ENCODE results near the gene CD79B. TPM values are rescaled to one million over a fixed set of nuclear protein-coding genes. Genes with fewer than 3 reads are reported as not detected.

The CD79B gene
- total and polyA plus RNA-seq, 2 of the 8 experiments (the other 6 are each of a cell fraction or from before 2014, with no cell fraction given): 1.5 to 3.9 TPM

- H2BK15ac ChIP-seq (ENCODE audit: low read length): no peak overlapping the region
- H3K36me3 ChIP-seq (ENCODE audit: control insufficient read depth in 2 of 4, insufficient read depth in 4 of 4, low read length in 3 of 4): peaks cover 0 to 21% (median 1%) of the 10 kb centered on the region in 4 experiments; a peak in 4 of 8 replicates
- no peak overlapping the region for H3K4ac ChIP-seq (replicated peaks; ENCODE audit: insufficient read length, low read depth, low read length)
- H3K9me3 ChIP-seq (ENCODE audit: insufficient read depth in 2 of 2, low read depth in 1 of 2, low read length in 1 of 2): no peaks in the 10 kb centered on the region
- no peak overlapping the region for H4K5ac ChIP-seq (ENCODE audit: insufficient read length, low read depth, low read length)
- no peak overlapping the region for H3K9ac ChIP-seq (replicated peaks in 1 of 4; ENCODE audit: extremely low read depth in 1 of 4, low read depth in 3 of 4, low read length in 3 of 4)
- H3K4me3 ChIP-seq (ENCODE audit: extremely low read depth in 1 of 4, insufficient read depth in 2 of 4, low read depth in 3 of 4, low read length in 4 of 4): no peak overlapping the region
- WGBS, 2 experiments (ENCODE audit: extremely low coverage in 1 of 2, insufficient coverage in 1 of 2, insufficient read length in 1 of 2, insufficient replicate concordance in 2 of 2, low coverage in 1 of 2, low lambda C conversion rate in 2 of 2, missing lambda C conversion rate in 1 of 2): 93% methylated on average over 23 of the region's 23 CpGs; no CpG with 5 or more reads in 1 of the 2 experiments
- H3K79me2 ChIP-seq (ENCODE audit: control insufficient read depth in 1 of 2, insufficient read depth in 2 of 2, low read length in 2 of 2): no peaks in the 10 kb centered on the region
- no peaks in the 10 kb centered on the region for H3K27me3 ChIP-seq (replicated peaks in 1 of 4; ENCODE audit: control insufficient read depth in 3 of 4, extremely low read depth in 1 of 4, insufficient read depth in 3 of 4, low read length in 3 of 4)
- H2BK5ac ChIP-seq (ENCODE audit: low read depth, low read length): no peak overlapping the region
- H2AK5ac ChIP-seq (ENCODE audit: low read depth, low read length): no peak overlapping the region
- peaks cover 0 to 5% of the 10 kb centered on the region in 2 experiments for H4K20me1 ChIP-seq (replicated peaks in 1 of 2; ENCODE audit: control insufficient read depth in 1 of 2, insufficient read depth in 2 of 2, low read length in 2 of 2)
- ChIA-PET POLR2A (ENCODE audit: partially characterized antibody) (interaction anchor here (0.8 kb wide), 1 partner anchor 9 kb away, joined by 3 read pairs; the partner anchor contains the start of gene CD79B), CTCF (ENCODE audit: partially characterized antibody) (interaction anchor here (0.7 to 6.1 kb wide), 6 partner anchors 11 to 122 kb away, joined by 3 to 64 read pairs (median 10); partner anchors contain the start of genes CSHL1 and GH1)
- TF ChIP-seq SP4 (IDR thresholded peaks at IDR 0.05; ENCODE audit: low read length): no peak
- TF ChIP-seq SIX5 (IDR thresholded peaks at IDR 0.05; ENCODE audit: low read depth, low read length): no peak
- no peak for TF ChIP-seq CHD2 (IDR thresholded peaks at IDR 0.05; ENCODE audit: low read length)
- no peak for TF ChIP-seq ATF3 (IDR thresholded peaks at IDR 0.05; ENCODE audit: insufficient read depth, low read depth, low read length)
- no peak for TF ChIP-seq TAF7 (optimal IDR thresholded peaks at IDR 0.05; ENCODE audit: borderline replicate concordance, low read depth, low read length)
- TF ChIP-seq SRF (IDR thresholded peaks at IDR 0.05; ENCODE audit: low read depth, low read length): no peak
- no peak for TF ChIP-seq SUZ12 (IDR thresholded peaks at IDR 0.05; ENCODE audit: low read length)
- no peak for TF ChIP-seq E2F6 (IDR thresholded peaks at IDR 0.05)
- TF ChIP-seq TBP (IDR thresholded peaks at IDR 0.05; ENCODE audit: low read depth, low read length): no peak
- TF ChIP-seq RNF2 (IDR thresholded peaks at IDR 0.05; ENCODE audit: borderline replicate concordance, low read depth, low read length, missing control alignments, poor library complexity, severe bottlenecking): no peak
- TF ChIP-seq SIN3A (conservative IDR thresholded peaks at IDR 0.05 in 1 of 2, IDR thresholded peaks at IDR 0.05 in 1 of 2; ENCODE audit: low read depth in 1 of 2, low read length in 2 of 2): no peak
- no peak for TF ChIP-seq GABPA (IDR thresholded peaks at IDR 0.05; ENCODE audit: borderline replicate concordance, insufficient read depth, low read length)
- no peak for TF ChIP-seq TEAD4 (IDR thresholded peaks at IDR 0.05; ENCODE audit: low read depth, low read length)
- H3K79me1 ChIP-seq (ENCODE audit: low read depth, low read length): no peaks in the 10 kb centered on the region
- no peak overlapping the region for H4K8ac ChIP-seq (ENCODE audit: extremely low read depth, insufficient read depth, low read length)
- no peak overlapping the region for H4K91ac ChIP-seq (replicated peaks; ENCODE audit: insufficient read length, low read length)
- H3K23ac ChIP-seq (ENCODE audit: insufficient read length): no peak overlapping the region
- DNase-seq (ENCODE audit: low read depth in 1 of 2, low spot score in 2 of 2): no peak
- H3K56ac ChIP-seq (replicated peaks; ENCODE audit: insufficient read length, low read depth, low read length): no peak overlapping the region
- no peak overlapping the region for H3K18ac ChIP-seq (ENCODE audit: extremely low read depth, low read length)
- no peak for FAIRE-seq
- no peak overlapping the region for H3K14ac ChIP-seq (ENCODE audit: insufficient read length)
- H2AFZ ChIP-seq (ENCODE audit: low read length): no peak overlapping the region
- H2BK12ac ChIP-seq (ENCODE audit: low read depth, low read length): no peak overlapping the region
- no peak overlapping the region for H2BK120ac ChIP-seq (replicated peaks; ENCODE audit: low read depth, low read length)
- H3K27ac ChIP-seq (ENCODE audit: low read depth, low read length): no peak overlapping the region
- no peak overlapping the region for H2BK20ac ChIP-seq (ENCODE audit: low read length)
- H3K23me2 ChIP-seq (ENCODE audit: low read depth, low read length): no peaks in the 10 kb centered on the region
- peaks cover 0 to 4% (median 2%) of the 10 kb centered on the region in 4 experiments; a peak in 4 of 7 replicates for H3K4me1 ChIP-seq (replicated peaks in 1 of 4; ENCODE audit: control insufficient read depth in 3 of 4, insufficient read depth in 4 of 4, low read length in 3 of 4)
- H3K4me2 ChIP-seq (ENCODE audit: insufficient read depth in 1 of 2, low read depth in 2 of 2, low read length in 2 of 2): no peak overlapping the region
These were observed 9.6 kb upstream of the CD79B start for GRCh38 chr17:63941751-63942150.
